Memory B cell (primary cell): ENCODE measurements around the gene ZSWIM8.

Experiments used
- ATAC-seq: fragments of 150-1000 bp; cut with Tn5 transposase; 2 replicates; pipeline ENCODE4 v1.10.0; 2021; ENCODE audit warnings: low read depth, mild to moderate bottlenecking, moderate library complexity
- DNase-seq, 2 donors: peaks; one replicate each; pipeline ENCODE4 v3.0.0; 2022; ENCODE audit warnings: low spot score in 2 of 2
- H3K27ac Mint-ChIP-seq: one replicate; pipeline ENCODE4 v1.8.0; 2022; ENCODE audit warnings: mild to moderate bottlenecking, moderate library complexity, mixed read lengths
- H3K27me3 Mint-ChIP-seq: one replicate; pipeline ENCODE4 v1.8.0; 2022; ENCODE audit warnings: mixed read lengths
- H3K36me3 Mint-ChIP-seq: one replicate; pipeline ENCODE4 v1.8.0; 2022; ENCODE audit warnings: mild to moderate bottlenecking, mixed read lengths
- H3K4me1 Mint-ChIP-seq: one replicate; pipeline ENCODE4 v1.8.0; 2022; ENCODE audit warnings: mixed read lengths
- H3K4me3 Mint-ChIP-seq: one replicate; pipeline ENCODE4 v1.8.0; 2022; ENCODE audit warnings: mild to moderate bottlenecking, moderate library complexity, mixed read lengths
- H3K9me3 Mint-ChIP-seq: one replicate; pipeline ENCODE4 v1.8.0; 2022; ENCODE audit warnings: mixed read lengths

Gene ZSWIM8

GRCh38 chr10:73796766-73797165, 11.4 kb downstream of the ZSWIM8 start:
- Mint-ChIP-seq H3K4me1 (peaks cover 2% of the 10 kb centered on the region), H3K36me3 (peaks cover 24% of the 10 kb centered on the region), H3K4me3 (no peak overlapping the region), H3K27ac (no peak overlapping the region), H3K9me3 (no peaks in the 10 kb centered on the region), H3K27me3 (no peaks in the 10 kb centered on the region)
- DNase-seq (no peak), ATAC-seq (no peak)

DNA sequence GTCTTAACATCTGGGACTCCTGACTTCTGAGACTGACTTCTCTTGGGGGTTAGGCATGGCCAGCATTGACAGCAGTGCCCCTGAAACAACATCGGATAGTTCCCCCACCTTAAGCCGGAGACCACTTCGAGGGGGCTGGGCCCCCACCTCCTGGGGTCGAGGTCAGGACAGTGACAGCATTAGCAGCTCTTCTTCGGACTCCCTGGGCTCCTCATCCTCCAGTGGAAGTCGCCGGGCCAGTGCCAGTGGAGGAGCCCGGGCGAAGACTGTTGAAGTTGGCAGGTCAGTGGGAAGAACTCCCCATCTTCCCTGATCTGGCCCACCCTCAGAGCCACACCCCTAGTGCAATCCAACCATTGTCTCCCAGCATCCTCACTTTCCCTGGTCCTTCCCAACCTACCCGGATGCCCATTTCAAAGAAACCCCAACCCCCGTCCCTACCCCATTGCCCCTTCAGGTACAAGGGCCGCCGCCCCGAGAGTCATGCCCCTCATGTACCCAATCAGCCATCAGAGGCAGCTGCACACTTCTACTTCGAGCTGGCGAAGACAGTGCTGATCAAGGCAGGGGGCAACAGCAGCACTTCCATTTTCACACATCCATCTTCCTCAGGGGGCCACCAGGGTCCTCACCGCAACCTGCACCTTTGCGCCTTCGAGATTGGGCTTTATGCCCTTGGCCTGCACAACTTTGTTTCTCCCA, 12.1 kb downstream of the ZSWIM8 start:
- Mint-ChIP-seq H3K27ac (no peak overlapping the region), H3K4me3 (no peak overlapping the region), H3K4me1 (peaks cover 2% of the 10 kb centered on the region), H3K36me3 (peaks cover 22% of the 10 kb centered on the region), H3K27me3 (no peaks in the 10 kb centered on the region), H3K9me3 (no peaks in the 10 kb centered on the region)
- ATAC-seq, result no peak
- no peak for DNase-seq

DNA sequence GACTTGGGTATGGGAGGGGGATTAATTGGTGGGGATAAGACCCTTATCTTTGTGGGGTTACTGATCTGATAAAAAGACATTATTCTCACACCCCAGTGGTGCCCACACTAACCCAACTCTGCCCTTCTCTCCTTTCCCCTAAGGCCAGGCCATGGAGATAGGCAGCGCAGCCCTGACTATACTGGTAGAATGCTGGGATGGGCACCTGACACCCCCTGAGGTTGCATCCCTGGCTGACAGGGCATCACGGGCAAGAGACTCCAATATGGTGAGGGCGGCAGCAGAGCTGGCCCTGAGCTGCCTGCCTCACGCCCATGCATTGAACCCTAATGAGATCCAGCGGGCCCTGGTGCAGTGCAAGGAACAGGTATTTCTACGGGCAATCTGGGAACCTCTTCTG, 12.7 kb downstream of the ZSWIM8 start:
- DNase-seq, result no peak
- no peak overlapping the region for H3K27ac Mint-ChIP-seq
- no peaks in the 10 kb centered on the region for H3K9me3 Mint-ChIP-seq
- H3K36me3 Mint-ChIP-seq, result peaks cover 25% of the 10 kb centered on the region
- peaks cover 2% of the 10 kb centered on the region for H3K4me1 Mint-ChIP-seq
- H3K27me3 Mint-ChIP-seq, result no peaks in the 10 kb centered on the region
- no peak for ATAC-seq
- no peak overlapping the region for H3K4me3 Mint-ChIP-seq

- H3K36me3 Mint-ChIP-seq, result peaks cover 30% of the 10 kb centered on the region
- no peaks in the 10 kb centered on the region for H3K9me3 Mint-ChIP-seq
- peak overlapping the region; percentile 47 for H3K27ac Mint-ChIP-seq
- ATAC-seq, result peak; percentile 11
- H3K27me3 Mint-ChIP-seq, result no peaks in the 10 kb centered on the region
- DNase-seq, result no peak
- no peak overlapping the region for H3K4me3 Mint-ChIP-seq
- H3K4me1 Mint-ChIP-seq, result peaks cover 7% of the 10 kb centered on the region
These were observed 13.6 kb downstream of the ZSWIM8 start for GRCh38 chr10:73798927-73799560.

DNA sequence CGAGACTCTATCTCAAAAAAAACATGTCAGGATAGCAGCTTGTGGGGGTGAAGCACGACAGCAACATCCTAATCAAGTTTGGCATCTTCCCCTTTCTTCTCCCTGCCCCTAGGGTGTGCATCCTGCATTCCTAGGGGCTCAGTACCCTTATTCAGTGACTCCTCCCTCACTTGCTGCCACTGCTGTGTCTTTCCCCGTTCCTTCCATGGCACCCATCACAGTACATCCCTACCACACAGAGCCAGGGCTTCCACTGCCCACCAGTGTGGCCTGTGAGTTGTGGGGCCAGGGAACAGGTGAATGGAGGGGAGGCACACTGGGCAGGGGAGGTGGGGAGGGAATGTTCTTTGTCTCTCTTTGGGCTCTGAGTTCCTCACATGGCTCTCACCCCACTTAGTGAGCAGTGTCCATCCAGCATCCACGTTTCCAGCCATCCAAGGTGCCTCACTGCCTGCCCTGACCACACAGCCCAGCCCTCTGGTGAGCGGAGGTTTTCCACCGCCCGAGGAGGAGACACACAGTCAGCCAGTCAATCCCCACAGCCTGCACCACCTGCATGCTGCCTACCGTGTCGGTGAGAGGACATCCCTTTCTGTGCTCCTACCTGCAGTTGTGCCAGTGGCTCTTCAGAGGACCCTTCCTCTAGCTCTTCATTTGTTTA, 14.6 kb downstream of the ZSWIM8 start:
- Mint-ChIP-seq H3K27me3 (no peaks in the 10 kb centered on the region), H3K4me3 (peak overlapping the region; percentile 27), H3K9me3 (no peaks in the 10 kb centered on the region), H3K27ac (peak overlapping the region; percentile 80), H3K36me3 (peaks cover 28% of the 10 kb centered on the region), H3K4me1 (peaks cover 7% of the 10 kb centered on the region)
- ATAC-seq, result no peak
- DNase-seq, result no peak

DNA sequence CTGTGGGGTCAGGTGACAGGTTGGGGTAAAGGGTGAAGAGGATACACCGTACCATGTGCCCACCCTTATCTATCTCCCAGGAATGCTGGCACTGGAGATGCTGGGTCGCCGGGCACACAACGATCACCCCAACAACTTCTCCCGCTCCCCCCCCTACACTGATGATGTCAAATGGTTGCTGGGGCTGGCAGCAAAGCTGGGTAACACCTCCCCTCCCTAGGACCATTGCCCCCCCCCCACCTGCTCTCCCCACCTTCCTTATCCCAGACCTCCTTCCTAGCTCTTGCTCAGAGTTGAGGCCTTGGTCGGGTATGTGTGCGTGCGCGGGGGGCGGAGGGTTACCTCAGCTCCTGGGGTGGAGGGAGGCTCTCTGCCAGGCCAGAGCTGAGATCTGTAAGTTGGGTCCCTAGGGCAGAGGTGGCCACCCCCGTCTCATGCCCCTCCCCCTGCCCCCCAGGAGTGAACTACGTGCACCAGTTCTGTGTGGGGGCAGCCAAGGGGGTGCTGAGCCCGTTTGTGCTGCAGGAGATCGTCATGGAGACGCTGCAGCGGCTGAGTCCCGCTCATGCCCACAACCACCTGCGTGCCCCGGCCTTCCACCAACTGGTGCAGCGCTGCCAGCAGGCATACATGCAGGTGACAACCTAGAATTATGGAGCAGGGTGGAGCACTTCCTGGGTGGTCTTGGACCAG, 15.3 kb downstream of the ZSWIM8 start:
- no peak for ATAC-seq
- Mint-ChIP-seq H3K4me3 (no peak overlapping the region), H3K36me3 (peaks cover 25% of the 10 kb centered on the region), H3K27ac (no peak overlapping the region), H3K4me1 (peaks cover 8% of the 10 kb centered on the region), H3K9me3 (no peaks in the 10 kb centered on the region), H3K27me3 (no peaks in the 10 kb centered on the region)
- no peak for DNase-seq

GRCh38 chr10:73801253-73801590, 15.8 kb downstream of the ZSWIM8 start:
- Mint-ChIP-seq H3K27me3 (no peaks in the 10 kb centered on the region), H3K9me3 (no peaks in the 10 kb centered on the region), H3K36me3 (peaks cover 26% of the 10 kb centered on the region), H3K4me3 (no peak overlapping the region), H3K4me1 (peaks cover 10% of the 10 kb centered on the region), H3K27ac (no peak overlapping the region)
- no peak for ATAC-seq
- DNase-seq, result no peak

DNA sequence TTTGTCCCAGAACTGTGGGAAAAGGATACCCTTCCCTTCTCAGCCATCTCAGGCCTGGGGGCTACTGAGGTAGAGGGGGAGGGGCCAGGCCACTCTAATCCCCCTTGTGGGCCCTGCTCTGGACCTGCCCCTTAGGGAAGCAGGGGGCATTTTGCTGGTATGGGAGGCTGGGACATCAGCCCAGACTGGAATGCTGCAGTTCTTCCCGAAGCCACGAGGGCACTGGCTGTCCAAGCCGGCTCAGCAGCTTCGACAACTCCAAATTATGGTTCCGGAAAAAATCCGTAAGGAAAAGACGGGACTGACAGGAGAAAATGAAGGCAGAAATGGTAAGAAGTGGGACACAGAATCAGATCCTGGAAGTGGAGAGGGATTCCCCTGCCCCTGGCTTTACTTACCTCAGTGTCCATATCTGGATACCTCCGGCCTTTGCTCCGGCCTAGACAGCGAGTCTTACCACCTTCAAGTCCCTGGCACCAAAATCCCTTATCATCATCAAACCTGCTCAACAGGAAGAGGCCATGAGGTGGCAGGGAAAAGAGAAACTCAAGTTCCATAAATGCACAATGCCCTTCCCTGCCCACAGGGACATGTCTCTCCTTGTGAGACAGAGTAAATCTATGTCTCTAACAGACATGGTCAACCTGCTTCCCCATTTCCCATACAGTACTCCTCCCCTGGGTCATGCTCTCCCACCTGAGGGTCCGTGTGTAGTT, 17.0 kb downstream of the ZSWIM8 start:
- H3K4me1 Mint-ChIP-seq, result peaks cover 15% of the 10 kb centered on the region
- no peak for ATAC-seq
- no peak overlapping the region for H3K27ac Mint-ChIP-seq
- no peaks in the 10 kb centered on the region for H3K27me3 Mint-ChIP-seq
- no peaks in the 10 kb centered on the region for H3K9me3 Mint-ChIP-seq
- H3K36me3 Mint-ChIP-seq, result peaks cover 32% of the 10 kb centered on the region
- no peak for DNase-seq
- H3K4me3 Mint-ChIP-seq, result no peak overlapping the region

GRCh38 chr10:73803680-73804286, 18.4 kb downstream of the ZSWIM8 start:
- Mint-ChIP-seq H3K27ac (peak overlapping the region; percentile 68), H3K9me3 (no peaks in the 10 kb centered on the region), H3K4me1 (peaks cover 15% of the 10 kb centered on the region), H3K4me3 (no peak overlapping the region), H3K27me3 (no peaks in the 10 kb centered on the region), H3K36me3 (peaks cover 29% of the 10 kb centered on the region)
- DNase-seq, result no peak
- peak; percentile 79 for ATAC-seq

DNA sequence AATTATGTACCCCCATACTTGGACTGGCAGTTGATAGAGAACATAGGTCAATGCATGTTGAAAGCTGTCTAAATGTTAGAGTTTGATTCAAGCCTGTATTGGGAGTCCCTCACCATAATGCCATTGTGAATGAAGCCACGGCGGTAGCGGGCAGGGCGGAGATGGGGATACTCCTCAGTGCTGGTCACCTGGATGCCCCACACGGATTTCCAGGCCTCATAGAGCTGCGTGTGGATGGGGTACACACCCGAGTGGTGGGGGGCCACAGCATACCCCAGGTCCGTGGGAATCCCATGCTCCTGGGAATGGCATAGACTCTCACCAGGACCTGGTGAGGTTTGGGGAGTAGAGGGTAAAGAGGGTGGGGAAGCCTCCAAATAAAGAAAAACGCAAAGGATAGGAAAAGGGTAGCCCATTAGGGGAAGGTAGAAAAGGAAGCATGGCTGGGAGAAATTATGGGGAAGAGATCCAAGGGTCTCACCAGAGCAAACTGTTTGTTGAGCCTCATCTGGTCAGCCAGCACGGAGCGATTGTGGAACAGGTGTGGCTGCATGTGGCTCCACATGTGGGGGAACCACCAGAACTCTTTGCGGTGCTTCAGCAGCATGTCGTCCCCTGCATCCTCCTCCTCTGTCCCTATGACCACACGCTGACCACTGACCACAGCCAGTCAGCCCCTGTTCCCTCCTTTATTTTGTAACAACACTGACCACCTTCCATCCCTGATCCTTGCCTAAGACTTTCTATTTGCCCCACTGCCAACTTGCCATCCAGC, 21.0 kb downstream of the ZSWIM8 start:
- Mint-ChIP-seq H3K27ac (no peak overlapping the region), H3K9me3 (no peaks in the 10 kb centered on the region), H3K4me3 (no peak overlapping the region), H3K36me3 (peaks cover 33% of the 10 kb centered on the region), H3K4me1 (peaks cover 31% of the 10 kb centered on the region), H3K27me3 (no peaks in the 10 kb centered on the region)
- no peak for ATAC-seq
- no peak for DNase-seq

- ATAC-seq (no peak), DNase-seq (no peak)
- H3K9me3 Mint-ChIP-seq, result no peaks in the 10 kb centered on the region
- H3K4me3 Mint-ChIP-seq, result no peak overlapping the region
- peaks cover 33% of the 10 kb centered on the region for H3K36me3 Mint-ChIP-seq
- H3K27ac Mint-ChIP-seq, result no peak overlapping the region
- H3K4me1 Mint-ChIP-seq, result peaks cover 31% of the 10 kb centered on the region
- no peaks in the 10 kb centered on the region for H3K27me3 Mint-ChIP-seq
These were observed 22.1 kb downstream of the ZSWIM8 start for GRCh38 chr10:73807471-73807870.

DNA sequence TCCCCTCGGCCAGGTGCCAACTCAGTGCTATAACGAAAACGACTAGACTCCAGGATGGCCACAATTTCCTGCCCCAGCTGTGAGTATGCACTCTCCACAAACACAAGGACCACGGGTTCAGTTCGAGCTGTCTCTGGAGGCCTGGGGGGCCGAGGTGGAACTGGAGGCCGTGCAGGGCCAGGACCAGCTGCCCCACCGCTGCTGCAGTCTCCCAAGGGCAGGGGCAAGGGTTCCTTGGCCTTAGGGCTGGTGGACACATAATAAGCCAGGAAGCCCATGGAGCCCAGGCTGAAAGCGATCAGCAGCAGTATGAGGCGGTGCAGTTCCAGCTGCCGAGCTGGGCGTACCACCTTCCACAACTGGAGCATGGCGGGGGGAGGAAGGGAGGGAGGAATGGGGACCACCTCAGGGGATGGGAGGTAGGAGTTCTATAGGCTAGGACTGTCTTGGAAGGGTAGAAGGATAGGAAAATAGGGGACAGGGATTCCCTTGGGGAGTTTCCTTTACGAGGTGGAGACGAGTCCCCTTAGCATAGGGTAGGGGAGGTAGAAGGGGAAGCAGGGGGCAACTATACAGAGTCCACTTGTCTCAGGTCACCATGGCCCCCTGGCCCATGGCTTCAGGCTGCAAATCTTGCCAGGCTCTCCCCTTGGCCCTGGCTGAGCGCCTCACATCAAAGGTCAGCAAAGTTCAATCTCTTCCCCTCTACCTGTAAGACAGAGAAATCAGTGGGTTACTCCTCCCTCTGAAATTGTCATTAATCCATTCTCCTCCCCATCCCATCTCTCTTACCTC, 22.8 kb downstream of the ZSWIM8 start:
- Mint-ChIP-seq H3K27me3 (no peaks in the 10 kb centered on the region), H3K4me1 (peaks cover 31% of the 10 kb centered on the region), H3K9me3 (no peaks in the 10 kb centered on the region), H3K36me3 (peaks cover 29% of the 10 kb centered on the region), H3K27ac (no peak overlapping the region), H3K4me3 (no peak overlapping the region)
- ATAC-seq (no peak), DNase-seq (no peak)
